Smooth muscle cell (in vitro differentiated cells): Measurements from ENCODE around the gene PEAK3. TPM values are rescaled to one million over a fixed set of nuclear protein-coding genes. Genes with fewer than 3 reads are reported as not detected.

ENCODE experiments used
- DNase-seq: peaks from one replicate; lab custom pipeline; 2025; ENCODE audit not compliant: unreplicated experiment; lab: John Stamatoyannopoulos, UW
- H2AFZ ChIP-seq: fragments of 200-600 bp; sonication (generic); 2 replicates; pipeline ENCODE4 v1.6.0; 2016; ENCODE audit warnings: antibody characterized with exemption, low read depth, mild to moderate bottlenecking
- H3F3A ChIP-seq: fragments of 200-600 bp; sonication (generic); 2 replicates; pipeline ENCODE4 v1.6.0; 2017; ENCODE audit warnings: antibody characterized with exemption, low read depth
- H3K27ac ChIP-seq: fragments of 200-600 bp; sonication (generic); 2 replicates; pipeline ENCODE4 v1.5.1; 2016; ENCODE audit warnings: low read depth, mild to moderate bottlenecking
- H3K27me3 ChIP-seq: fragments of 200-600 bp; sonication (generic); 2 replicates; pipeline ENCODE4 v1.6.1; 2016; ENCODE audit warnings: low read depth, mild to moderate bottlenecking
- H3K36me3 ChIP-seq: fragments of 200-600 bp; sonication (generic); 2 replicates; pipeline ENCODE4 v1.5.1; 2016; ENCODE audit warnings: low read depth
- H3K4me1 ChIP-seq: fragments of 200-600 bp; sonication (generic); 2 replicates; pipeline ENCODE4 v1.5.1; 2016; ENCODE audit warnings: low read depth
- H3K4me2 ChIP-seq: fragments of 200-600 bp; sonication (generic); 2 replicates; pipeline ENCODE4 v1.6.0; 2016; ENCODE audit warnings: mild to moderate bottlenecking
- H3K4me3 ChIP-seq: fragments of 200-600 bp; sonication (generic); 2 replicates; pipeline ENCODE4 v1.5.1; 2016; ENCODE audit warnings: mild to moderate bottlenecking
- H3K79me2 ChIP-seq: fragments of 200-600 bp; sonication (generic); 2 replicates; pipeline ENCODE4 v1.6.0; 2016; ENCODE audit warnings: low read depth, mild to moderate bottlenecking
- H3K9ac ChIP-seq: fragments of 200-600 bp; sonication (generic); 2 replicates; pipeline ENCODE4 v1.6.0; 2016; ENCODE audit warnings: low read depth
- H3K9me3 ChIP-seq: fragments of 200-600 bp; sonication (generic); replicated peaks from 2 replicates; pipeline ENCODE4 v1.5.1; 2016; ENCODE audit warnings: low read depth
- H4K20me1 ChIP-seq: fragments of 200-600 bp; sonication (generic); 2 replicates; pipeline ENCODE4 v1.6.0; 2016; ENCODE audit warnings: low read depth
- WGBS: methylation state at CpG from one replicate; pipeline ENCODE4 v1.1.7; 2016; ENCODE audit warnings: low lambda C conversion rate; 5-methylcytosine and 5-hydroxymethylcytosine counted together
- polyA plus RNA-seq: library from polyadenylated mRNA; unstranded; fragments of >200 nt; fragmentation: Nextera tagmentation; extraction: Ambion mirVana; gene quantifications from 2 replicates; pipeline ENCODE4 v1.2.1, GENCODE V29; 2016
- total RNA-seq: library from RNA; depleted of rRNA; stranded (reverse); fragments of >200 nt; gene quantifications from 2 replicates; pipeline ENCODE4 v1.2.3, GENCODE V29; 2014
- TF ChIP-seq, protein P1 (sequence below): fragments of 200-600 bp; sonication (generic); IDR thresholded peaks from 2 replicates; pipeline ENCODE4 v1.5.1; 2017; ENCODE audit warnings: borderline replicate concordance, mild to moderate bottlenecking, antibody characterized with exemption; ENCODE audit not compliant: insufficient read depth, poor library complexity, severe bottlenecking

PEAK3 gene
- total and polyA plus RNA-seq, 2 experiments from 2014 or later: 0.71 TPM; not detected in 1

DNA sequence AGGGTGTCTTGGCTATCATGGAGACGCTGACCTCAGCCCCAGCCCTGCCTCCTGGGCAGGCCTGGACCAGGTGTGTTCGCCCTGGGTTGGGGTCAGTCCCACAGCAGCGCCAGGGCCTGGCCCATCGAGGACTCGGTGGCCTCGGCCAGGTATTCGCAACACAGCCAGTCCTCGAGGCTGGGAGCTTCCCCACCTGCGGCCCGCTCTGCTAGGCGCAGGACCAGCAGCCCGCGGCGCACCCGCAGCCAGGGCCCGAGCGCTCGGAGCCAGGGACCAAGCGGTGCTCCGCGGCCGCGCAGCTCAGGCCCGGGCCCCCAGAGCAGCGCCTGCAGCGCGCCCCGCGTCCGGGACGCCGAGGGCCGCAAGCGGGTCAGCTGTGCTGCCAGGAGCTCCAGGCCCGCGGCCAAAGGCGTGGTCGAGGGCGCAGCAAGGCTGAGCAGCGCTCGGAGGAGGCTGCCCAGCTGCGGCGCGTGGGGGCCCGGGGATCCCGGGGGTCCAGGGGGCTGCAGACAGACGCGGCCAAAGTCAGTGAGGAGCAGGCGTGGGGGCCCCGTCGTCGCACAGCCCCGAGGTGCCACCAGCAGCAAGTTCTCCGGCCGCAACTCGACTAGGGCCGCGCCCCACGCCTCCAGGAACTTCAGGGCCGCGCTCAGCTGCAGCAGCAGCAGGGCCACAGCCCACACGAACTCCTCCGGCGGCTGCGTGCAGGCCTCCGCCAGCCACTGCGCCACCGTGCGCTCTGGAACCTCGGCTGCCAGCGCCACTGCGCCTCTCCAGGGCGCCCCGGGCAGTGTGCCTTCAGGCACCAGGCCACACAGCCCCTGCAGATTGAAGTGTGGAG is 6.2 kb downstream of the PEAK3 start:
- Histone ChIP-seq H3K79me2 (peaks cover 43% of the 10 kb centered on the region), H3K27me3 (no peaks in the 10 kb centered on the region), H2AFZ (no peak overlapping the region), H3K9ac (no peak overlapping the region), H4K20me1 (peaks cover 85% of the 10 kb centered on the region), H3K4me1 (peaks cover 24% of the 10 kb centered on the region), H3F3A (peaks cover 30% of the 10 kb centered on the region), H3K36me3 (no peaks in the 10 kb centered on the region), H3K4me3 (no peak overlapping the region), H3K27ac (no peak overlapping the region), H3K4me2 (no peak overlapping the region), H3K9me3 (no peaks in the 10 kb centered on the region)
- no peak for DNase-seq
- 98% methylated on average over 50 of the region's 74 CpGs for WGBS
- TF ChIP-seq, protein P1, sequence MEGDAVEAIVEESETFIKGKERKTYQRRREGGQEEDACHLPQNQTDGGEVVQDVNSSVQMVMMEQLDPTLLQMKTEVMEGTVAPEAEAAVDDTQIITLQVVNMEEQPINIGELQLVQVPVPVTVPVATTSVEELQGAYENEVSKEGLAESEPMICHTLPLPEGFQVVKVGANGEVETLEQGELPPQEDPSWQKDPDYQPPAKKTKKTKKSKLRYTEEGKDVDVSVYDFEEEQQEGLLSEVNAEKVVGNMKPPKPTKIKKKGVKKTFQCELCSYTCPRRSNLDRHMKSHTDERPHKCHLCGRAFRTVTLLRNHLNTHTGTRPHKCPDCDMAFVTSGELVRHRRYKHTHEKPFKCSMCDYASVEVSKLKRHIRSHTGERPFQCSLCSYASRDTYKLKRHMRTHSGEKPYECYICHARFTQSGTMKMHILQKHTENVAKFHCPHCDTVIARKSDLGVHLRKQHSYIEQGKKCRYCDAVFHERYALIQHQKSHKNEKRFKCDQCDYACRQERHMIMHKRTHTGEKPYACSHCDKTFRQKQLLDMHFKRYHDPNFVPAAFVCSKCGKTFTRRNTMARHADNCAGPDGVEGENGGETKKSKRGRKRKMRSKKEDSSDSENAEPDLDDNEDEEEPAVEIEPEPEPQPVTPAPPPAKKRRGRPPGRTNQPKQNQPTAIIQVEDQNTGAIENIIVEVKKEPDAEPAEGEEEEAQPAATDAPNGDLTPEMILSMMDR: no peak

- Histone ChIP-seq H3K4me1 (peaks cover 24% of the 10 kb centered on the region), H3K9ac (no peak overlapping the region), H3K27me3 (no peaks in the 10 kb centered on the region), H3K4me3 (no peak overlapping the region), H3F3A (peaks cover 34% of the 10 kb centered on the region), H3K9me3 (no peaks in the 10 kb centered on the region), H3K4me2 (no peak overlapping the region), H4K20me1 (peaks cover 89% of the 10 kb centered on the region), H3K36me3 (no peaks in the 10 kb centered on the region), H3K27ac (no peak overlapping the region), H3K79me2 (peaks cover 50% of the 10 kb centered on the region), H2AFZ (no peak overlapping the region)
- TF ChIP-seq, protein P1: peak; percentile 47
- WGBS: 68% methylated on average over 16 of the region's 16 CpGs
- no peak for DNase-seq
These were observed 6.9 kb downstream of the PEAK3 start for GRCh38 chr19:2274931-2275535.

DNA sequence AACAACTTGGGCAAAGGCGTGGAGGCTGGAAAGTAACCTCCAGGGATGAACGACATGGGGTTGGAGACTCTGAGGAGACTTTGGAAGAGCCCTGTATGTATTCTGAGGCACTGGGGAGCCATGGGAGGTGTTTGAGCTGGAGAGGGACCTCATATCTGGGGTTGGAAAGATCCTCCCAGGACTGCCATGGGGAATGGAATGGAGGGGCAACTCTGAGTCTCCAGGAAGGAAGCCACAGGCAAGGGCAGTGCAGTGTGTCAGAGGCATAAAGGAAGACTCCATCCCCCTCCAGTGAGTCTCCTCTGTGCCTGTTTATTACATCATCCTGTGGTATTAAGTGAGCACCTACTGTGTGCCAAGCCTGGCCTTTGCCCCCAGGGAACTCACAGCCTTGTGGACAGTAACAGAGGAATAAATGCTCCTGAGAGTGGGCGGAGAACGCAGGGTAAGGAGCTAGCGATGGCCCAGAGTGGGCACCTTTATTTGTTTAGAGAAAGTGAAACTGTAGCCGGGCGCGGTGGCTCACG is 7.7 kb downstream of the PEAK3 start:
- no peaks in the 10 kb centered on the region for H3K27me3 ChIP-seq
- no peaks in the 10 kb centered on the region for H3K9me3 ChIP-seq
- 89% methylated on average over 9 of the region's 9 CpGs for WGBS
- no peak overlapping the region for H3K9ac ChIP-seq
- H3K4me3 ChIP-seq: no peak overlapping the region
- TF ChIP-seq, protein P1: no peak
- H3K79me2 ChIP-seq: peaks cover 57% of the 10 kb centered on the region
- DNase-seq: no peak
- H2AFZ ChIP-seq: no peak overlapping the region
- H3K36me3 ChIP-seq: no peaks in the 10 kb centered on the region
- peaks cover 36% of the 10 kb centered on the region for H3F3A ChIP-seq
- peak overlapping the region; percentile 56 for H3K27ac ChIP-seq
- H4K20me1 ChIP-seq: peaks cover 88% of the 10 kb centered on the region
- peaks cover 24% of the 10 kb centered on the region for H3K4me1 ChIP-seq
- H3K4me2 ChIP-seq: no peak overlapping the region
